Kasumi-1 (cell line): Measurements from ENCODE around the gene GOLGB1.
"Not testable (repeated sequence)": the region's sequence is repeated elsewhere in the genome, so short reads cannot be mapped to it uniquely, and the experiment has no call there.

Experiments
- DNase-seq, 2 experiments: peaks; one replicate each; lab custom pipeline; 2025; lab: John Stamatoyannopoulos, UW

GOLGB1 gene

GRCh38 chr3:121688747-121689146 is 60.8 kb downstream of the GOLGB1 start:
- not testable (repeated sequence) for DNase-seq

GRCh38 chr3:121681792-121682191 is 67.7 kb downstream of the GOLGB1 start:
- DNase-seq: no peak

GRCh38 chr3:121677141-121677540 is 72.4 kb downstream of the GOLGB1 start:
- no peak for DNase-seq

- DNase-seq: no peak
Measured at GRCh38 chr3:121670676-121671075, 78.9 kb downstream of the GOLGB1 start.

GRCh38 chr3:121667333-121667732 is 82.2 kb downstream of the GOLGB1 start:
- DNase-seq: peak; percentile 59 to 63

GRCh38 chr3:121665488-121665887 is 84.1 kb downstream of the GOLGB1 start:
- DNase-seq: no peak

- DNase-seq: no peak
Measured at GRCh38 chr3:121663171-121663847, 86.2 kb downstream of the GOLGB1 start.

- no peak for DNase-seq
Measured at GRCh38 chr3:121662742-121663141, 86.8 kb downstream of the GOLGB1 start.

- DNase-seq: no peak
Measured at GRCh38 chr3:121661376-121661775, 88.2 kb downstream of the GOLGB1 start.

GRCh38 chr3:121660356-121661171 is 89.0 kb downstream of the GOLGB1 start, which contains the start of gene HCLS1:
Gene HCLS1 (minus strand): TSS chr3:121660903. CDS start chr3:121658347, 2,556 bp downstream.
- peak; percentile 95 to 96 for DNase-seq

- peak in 1 of 2 experiments; percentile 13 for DNase-seq
Measured at GRCh38 chr3:121659586-121659985, 90.0 kb downstream of the GOLGB1 start.

- no peak for DNase-seq
Measured at GRCh38 chr3:121658716-121659435, 90.7 kb downstream of the GOLGB1 start.

GRCh38 chr3:121654493-121655385 is 94.8 kb downstream of the GOLGB1 start:
- no peak for DNase-seq

GRCh38 chr3:121651684-121652083 is 97.9 kb downstream of the GOLGB1 start:
- no peak for DNase-seq

GRCh38 chr3:121649645-121650044 is 99.9 kb downstream of the GOLGB1 start:
- DNase-seq: no peak

GRCh38 chr3:121648219-121648958 is 101.2 kb downstream of the GOLGB1 start:
- DNase-seq: no peak

GRCh38 chr3:121645054-121645453 is 104.5 kb downstream of the GOLGB1 start:
- DNase-seq: no peak

GRCh38 chr3:121642601-121643314 is 106.8 kb downstream of the GOLGB1 start:
- no peak for DNase-seq

GRCh38 chr3:121641127-121641526 is 108.4 kb downstream of the GOLGB1 start:
- DNase-seq: no peak

GRCh38 chr3:121637922-121638321 is 111.6 kb downstream of the GOLGB1 start:
- no peak for DNase-seq
